ENCODE measurements around the gene SARDH.

The SARDH gene

DNA sequence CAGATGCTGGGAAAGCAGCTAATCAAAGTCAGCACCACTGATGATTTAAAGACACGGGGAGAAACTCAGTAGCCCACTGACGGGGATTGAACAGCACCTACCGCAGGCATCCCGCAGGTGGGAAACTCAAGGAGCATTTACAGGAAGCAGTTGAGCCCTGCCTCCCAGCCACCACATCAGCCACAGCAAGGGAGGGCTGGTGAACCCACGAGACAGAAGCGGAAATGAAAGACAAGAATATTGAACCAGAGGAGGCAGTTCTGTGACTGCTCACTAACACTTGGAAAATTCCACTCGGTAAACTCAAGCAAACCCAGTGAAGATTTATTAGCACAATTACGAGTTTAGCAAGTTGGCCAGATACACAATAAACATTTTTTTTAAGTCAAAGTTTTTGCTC, 118.4 kb downstream of the SARDH start:
- TF ChIP-seq, protein P1, sequence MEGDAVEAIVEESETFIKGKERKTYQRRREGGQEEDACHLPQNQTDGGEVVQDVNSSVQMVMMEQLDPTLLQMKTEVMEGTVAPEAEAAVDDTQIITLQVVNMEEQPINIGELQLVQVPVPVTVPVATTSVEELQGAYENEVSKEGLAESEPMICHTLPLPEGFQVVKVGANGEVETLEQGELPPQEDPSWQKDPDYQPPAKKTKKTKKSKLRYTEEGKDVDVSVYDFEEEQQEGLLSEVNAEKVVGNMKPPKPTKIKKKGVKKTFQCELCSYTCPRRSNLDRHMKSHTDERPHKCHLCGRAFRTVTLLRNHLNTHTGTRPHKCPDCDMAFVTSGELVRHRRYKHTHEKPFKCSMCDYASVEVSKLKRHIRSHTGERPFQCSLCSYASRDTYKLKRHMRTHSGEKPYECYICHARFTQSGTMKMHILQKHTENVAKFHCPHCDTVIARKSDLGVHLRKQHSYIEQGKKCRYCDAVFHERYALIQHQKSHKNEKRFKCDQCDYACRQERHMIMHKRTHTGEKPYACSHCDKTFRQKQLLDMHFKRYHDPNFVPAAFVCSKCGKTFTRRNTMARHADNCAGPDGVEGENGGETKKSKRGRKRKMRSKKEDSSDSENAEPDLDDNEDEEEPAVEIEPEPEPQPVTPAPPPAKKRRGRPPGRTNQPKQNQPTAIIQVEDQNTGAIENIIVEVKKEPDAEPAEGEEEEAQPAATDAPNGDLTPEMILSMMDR (IDR thresholded peaks at IDR 0.05; ENCODE audit: low read depth, low read length): no peak
- H3K4me3 ChIP-seq (replicated peaks in 1 of 2; ENCODE audit: low read depth in 2 of 2, low read length in 2 of 2): no peak overlapping the region
- no peak for DNase-seq (ENCODE audit: low read depth in 2 of 2)

DNA sequence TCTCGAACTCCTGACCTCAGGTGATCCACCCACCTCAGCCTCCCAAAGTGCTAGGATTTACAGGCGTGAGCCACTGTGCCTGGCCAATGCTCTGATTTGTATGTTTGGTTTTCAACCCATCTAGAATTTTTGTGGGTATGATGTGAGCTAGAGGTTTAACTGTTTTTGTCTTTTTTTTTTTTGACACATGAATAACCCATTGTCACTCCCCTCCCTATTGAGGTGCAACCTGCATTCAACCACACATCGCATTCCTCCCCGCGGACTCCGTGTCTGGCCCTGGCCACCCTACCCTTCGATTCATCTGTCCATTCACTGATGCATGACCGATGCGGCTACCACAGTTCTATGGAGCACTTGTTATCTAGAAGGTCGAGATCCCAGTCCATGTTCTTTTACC, 119.4 kb downstream of the SARDH start:
- TF ChIP-seq, protein P1 (IDR thresholded peaks at IDR 0.05; ENCODE audit: low read depth, low read length): no peak
- no peak for DNase-seq (ENCODE audit: low read depth in 2 of 2)
- no peak overlapping the region for H3K4me3 ChIP-seq (replicated peaks in 1 of 2; ENCODE audit: low read depth in 2 of 2, low read length in 2 of 2)

DNA sequence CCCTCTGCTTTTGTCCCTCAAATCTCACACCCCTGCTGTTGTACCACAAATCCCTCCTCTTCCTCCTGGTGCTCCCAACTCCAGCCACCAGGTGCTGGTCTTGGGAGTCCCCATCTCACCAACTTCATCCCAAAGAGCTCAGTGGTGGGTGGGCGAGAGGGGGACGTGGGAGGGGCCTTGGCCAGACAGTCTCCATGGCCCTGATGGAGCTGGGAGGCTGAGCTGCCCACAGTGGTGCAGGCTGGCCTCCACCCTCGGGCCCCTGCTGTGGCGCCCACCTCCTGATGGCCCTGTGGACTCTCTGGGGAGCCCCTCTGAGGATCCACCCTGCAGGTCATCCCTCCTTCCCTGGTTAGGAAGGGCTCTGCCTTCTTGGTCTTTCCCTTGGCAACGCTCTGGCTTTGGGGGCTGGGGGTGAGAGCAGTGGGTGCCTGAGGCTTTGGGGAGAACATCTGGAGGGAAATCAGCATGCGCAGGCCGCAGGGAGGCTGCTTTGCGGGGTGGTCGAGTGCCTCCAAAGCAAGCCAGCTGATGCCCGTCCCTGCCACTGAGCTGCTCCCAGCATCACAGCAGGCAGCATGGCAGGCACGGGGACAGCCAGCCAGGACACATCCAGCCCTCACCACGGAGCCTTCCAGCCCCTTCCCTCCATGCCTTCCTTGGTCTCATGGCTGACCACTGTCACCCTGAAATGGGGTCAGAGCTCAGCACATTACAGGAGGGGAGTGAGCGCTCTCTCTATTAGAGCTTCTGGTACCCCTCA, 121.3 kb downstream of the SARDH start:
- no peak for DNase-seq (ENCODE audit: low read depth in 2 of 2)
- TF ChIP-seq, protein P1 (IDR thresholded peaks at IDR 0.05; ENCODE audit: low read depth, low read length): no peak
- H3K4me3 ChIP-seq (replicated peaks in 1 of 2; ENCODE audit: low read depth in 2 of 2, low read length in 2 of 2): no peak overlapping the region

DNA sequence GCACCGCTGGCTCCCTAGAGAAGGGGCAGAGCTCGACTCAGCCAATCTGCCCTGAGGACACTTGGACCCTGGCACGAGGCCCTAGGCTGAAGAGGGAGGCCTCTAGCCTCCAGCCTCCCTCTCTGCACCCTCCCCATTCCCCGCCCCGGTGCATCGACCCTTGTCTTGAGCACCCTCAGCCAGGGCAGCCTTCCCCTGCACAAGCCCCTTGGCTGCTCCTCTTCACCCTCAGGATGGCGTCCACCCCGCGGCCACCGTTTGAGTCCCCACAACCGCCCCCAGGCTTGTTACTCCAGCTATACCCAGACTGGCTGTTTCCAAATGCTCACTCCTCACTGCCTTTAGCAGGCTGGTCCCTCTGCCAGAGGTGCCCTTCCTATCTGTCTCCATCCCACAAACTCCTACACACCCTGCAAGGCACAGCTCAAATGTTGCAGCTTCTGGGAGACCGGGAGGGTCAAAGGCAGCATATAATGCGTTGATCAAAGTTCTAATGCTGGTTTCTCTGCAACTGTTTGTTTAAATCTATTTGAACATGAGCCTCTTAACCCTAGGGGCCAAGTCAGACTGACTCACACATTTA, 122.5 kb downstream of the SARDH start:
- H3K4me3 ChIP-seq (replicated peaks in 1 of 2; ENCODE audit: low read depth in 2 of 2, low read length in 2 of 2): no peak overlapping the region
- TF ChIP-seq, protein P1 (IDR thresholded peaks at IDR 0.05; ENCODE audit: low read depth, low read length): no peak
- no peak for DNase-seq (ENCODE audit: low read depth in 2 of 2)

DNA sequence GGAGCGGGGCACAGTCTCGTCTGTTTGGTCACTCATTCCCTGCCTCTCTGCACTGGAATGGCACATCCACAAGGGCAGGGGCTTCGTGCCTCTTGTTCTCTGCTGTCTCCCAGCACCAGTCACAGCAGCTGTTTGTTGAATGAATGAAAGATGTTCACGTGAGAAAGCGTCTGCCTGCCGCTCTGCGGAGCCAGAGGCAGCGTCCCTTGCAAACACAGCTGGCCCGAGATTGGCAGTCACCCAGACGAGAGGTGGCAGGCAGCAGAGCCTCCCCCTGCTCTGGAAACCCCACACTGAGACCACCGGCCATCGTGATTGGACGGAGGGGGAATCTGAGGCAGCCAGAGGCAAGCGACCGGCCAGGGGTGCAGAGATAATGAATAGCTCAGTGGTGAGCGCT, 123.0 kb downstream of the SARDH start:
- H3K4me3 ChIP-seq (replicated peaks in 1 of 2; ENCODE audit: low read depth in 2 of 2, low read length in 2 of 2): no peak overlapping the region
- no peak for DNase-seq (ENCODE audit: low read depth in 2 of 2)

DNA sequence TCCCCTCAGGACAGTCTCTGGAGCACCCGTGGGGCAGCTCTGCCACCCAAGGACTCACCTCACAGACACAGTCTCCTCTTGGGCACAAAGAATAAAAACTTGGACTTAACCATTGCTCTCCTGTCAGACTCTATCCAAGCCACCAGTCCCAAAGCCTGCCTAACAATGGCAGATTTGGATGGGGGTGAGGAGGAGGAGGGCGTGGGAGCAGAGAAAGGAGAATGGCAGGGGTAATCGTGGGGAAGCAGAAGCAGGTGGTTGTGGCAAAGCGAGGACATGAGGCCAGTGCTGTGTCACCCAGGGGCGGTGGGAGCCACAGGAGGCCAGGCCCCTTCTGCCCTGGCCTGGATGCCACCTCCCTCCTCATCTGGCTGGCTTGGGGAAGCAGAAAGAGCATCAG, 123.5 kb downstream of the SARDH start:
- TF ChIP-seq, protein P1 (IDR thresholded peaks at IDR 0.05; ENCODE audit: low read depth, low read length): no peak
- no peak for DNase-seq (ENCODE audit: low read depth in 2 of 2)
- H3K4me3 ChIP-seq (replicated peaks in 1 of 2; ENCODE audit: low read depth in 2 of 2, low read length in 2 of 2): no peak overlapping the region

More for the DNA sequence above, 123.0 kb downstream of the SARDH start:
- TF ChIP-seq, protein P1 (IDR thresholded peaks at IDR 0.05; ENCODE audit: low read depth, low read length): no peak
